BJ (cell line): ENCODE data around the gene DNAJC6. TPM values are rescaled to one million over a fixed set of nuclear protein-coding genes. Genes with fewer than 3 reads are reported as not detected.

ENCODE experiments used
- CTCF ChIA-PET: fragments of 350-600 bp; formaldehyde crosslinking; extraction: SDS; loops from one replicate; lab custom pipeline; 2021; ENCODE audit warnings: antibody characterized with exemption, inconsistent platforms; lab: Yijun Ruan, JAX
- POLR2A ChIA-PET: fragments of 300-600 bp; sonication (Branson Sonifier 250); formaldehyde crosslinking; extraction: SDS; loops from one replicate; lab custom pipeline; 2021; ENCODE audit warnings: antibody characterized with exemption; lab: Charles Lee
- DNase-seq: peaks from one replicate; pipeline ENCODE4 v3.0.0-alpha.2; 2011; ENCODE audit warnings: low read depth
- H3K27me3 ChIP-seq: 2 replicates; pipeline ENCODE4 v1.6.0; 2011; ENCODE audit warnings: low read length; ENCODE audit not compliant: control insufficient read depth, insufficient read depth
- H3K36me3 ChIP-seq: 2 replicates; pipeline ENCODE4 v1.5.1; 2011; ENCODE audit warnings: low read length; ENCODE audit not compliant: control insufficient read depth, insufficient read depth
- H3K4me3 ChIP-seq: 2 replicates; pipeline ENCODE4 v1.5.1; 2011; ENCODE audit warnings: low read depth, mild to moderate bottlenecking, control low read depth, low read length
- CTCF ChIP-seq: IDR thresholded peaks from 2 replicates; pipeline ENCODE4 v1.5.1; 2011; ENCODE audit warnings: low read depth, mild to moderate bottlenecking, control low read depth, inconsistent platforms, low read length, moderate library complexity; ENCODE audit not compliant: insufficient read depth
- polyA plus RNA-seq: library from polyadenylated mRNA; depleted of rRNA; stranded (reverse); fragments of >200 nt; gene quantifications from 2 replicates; pipeline ENCODE4 v1.2.3, GENCODE V29; 2011

The DNAJC6 gene
- polyA plus RNA-seq, 1 experiment, result 10.5 TPM

GRCh38 chr1:65387821-65388220, 78.5 kb downstream of the DNAJC6 start:
- TF ChIP-seq CTCF, result no peak
- POLR2A ChIA-PET, result no interaction called here
- no peaks in the 10 kb centered on the region for H3K27me3 ChIP-seq
- H3K36me3 ChIP-seq, result no peaks in the 10 kb centered on the region
- no peak overlapping the region for H3K4me3 ChIP-seq
- CTCF ChIA-PET, result interaction anchor here (0.6 kb wide), 1 partner anchor 56 kb away, joined by 3 read pairs; no protein-coding TSS in a partner anchor
- no peak for DNase-seq

- no peak for TF ChIP-seq CTCF
- POLR2A ChIA-PET, result no interaction called here
- H3K27me3 ChIP-seq, result no peaks in the 10 kb centered on the region
- CTCF ChIA-PET, result no interaction called here
- H3K36me3 ChIP-seq, result no peaks in the 10 kb centered on the region
- no peak overlapping the region for H3K4me3 ChIP-seq
- no peak for DNase-seq
Observed at GRCh38 chr1:65388908-65389695, 79.8 kb downstream of the DNAJC6 start.

- Histone ChIP-seq H3K36me3 (no peaks in the 10 kb centered on the region), H3K4me3 (no peak overlapping the region), H3K27me3 (no peaks in the 10 kb centered on the region)
- CTCF ChIA-PET, result no interaction called here
- no peak for DNase-seq
- TF ChIP-seq CTCF, result no peak
- POLR2A ChIA-PET, result interaction anchor here (0.7 kb wide), 1 partner anchor 27 kb away, joined by 3 read pairs; no protein-coding TSS in a partner anchor
Observed at GRCh38 chr1:65392497-65392896, 83.2 kb downstream of the DNAJC6 start.

GRCh38 chr1:65393347-65393746, 84.0 kb downstream of the DNAJC6 start:
- DNase-seq, result no peak
- TF ChIP-seq CTCF, result no peak
- no peak overlapping the region for H3K4me3 ChIP-seq
- H3K27me3 ChIP-seq, result no peaks in the 10 kb centered on the region
- CTCF ChIA-PET, result interaction anchor here (1.0 to 1.2 kb wide), 2 partner anchors 16 to 19 kb away, joined by 3 to 4 read pairs; no protein-coding TSS in a partner anchor
- POLR2A ChIA-PET, result interaction anchor here (0.7 kb wide), 1 partner anchor 26 kb away, joined by 3 read pairs; no protein-coding TSS in a partner anchor
- H3K36me3 ChIP-seq, result no peaks in the 10 kb centered on the region

- DNase-seq, result no peak
- no peaks in the 10 kb centered on the region for H3K27me3 ChIP-seq
- POLR2A ChIA-PET, result no interaction called here
- CTCF ChIA-PET, result interaction anchor here (1.0 to 1.2 kb wide), 2 partner anchors 15 to 19 kb away, joined by 3 to 4 read pairs; no protein-coding TSS in a partner anchor
- TF ChIP-seq CTCF, result no peak
- no peaks in the 10 kb centered on the region for H3K36me3 ChIP-seq
- no peak overlapping the region for H3K4me3 ChIP-seq
Observed at GRCh38 chr1:65393928-65394327, 84.6 kb downstream of the DNAJC6 start.
